OCI-LY7 (cell line): ENCODE data around the gene KIAA0513. TPM values are rescaled to one million over a fixed set of nuclear protein-coding genes. Genes with fewer than 3 reads are reported as not detected.

Source experiments
- BruUV-seq: library from RNA; stranded (reverse); fragments of 400-500 nt; replicated peaks from 2 replicates; lab custom pipeline; 2021; lab: Mats Ljungman, UMichigan
- CTCF ChIA-PET: fragments of 300-600 bp; sonication (Branson Sonifier 250); formaldehyde crosslinking; loops from one replicate; lab custom pipeline; 2022; ENCODE audit warnings: antibody characterized with exemption; ENCODE audit not compliant: unreplicated experiment; lab: Charles Lee
- POLR2A ChIA-PET: fragments of 300-600 bp; sonication (Branson Sonifier 250); formaldehyde crosslinking; loops from one replicate; lab custom pipeline; 2022; ENCODE audit warnings: antibody characterized with exemption; lab: Charles Lee
- DNase-seq: peaks from one replicate; pipeline ENCODE4 v3.0.0-alpha.2; 2015; ENCODE audit warnings: low spot score
- H2AFZ ChIP-seq: fragments of 200-600 bp; sonication (generic), shearing (Covaris generic); 2 replicates; pipeline ENCODE4 v1.6.1; 2014; ENCODE audit warnings: mild to moderate bottlenecking, antibody characterized with exemption, low read length, moderate library complexity
- H3K27ac ChIP-seq: fragments of 200-600 bp; sonication (generic); 2 replicates; pipeline ENCODE4 v1.5.1; 2014; ENCODE audit warnings: mixed run types, low read depth, mild to moderate bottlenecking, moderate library complexity, low read length, inconsistent platforms; ENCODE audit not compliant: poor library complexity, severe bottlenecking
- H3K36me3 ChIP-seq: fragments of 200-600 bp; sonication (generic); 2 replicates; pipeline ENCODE4 v1.6.1; 2014; ENCODE audit warnings: mild to moderate bottlenecking, antibody characterized with exemption, low read length, moderate library complexity, mixed read lengths; ENCODE audit not compliant: insufficient read depth
- H3K4me1 ChIP-seq: fragments of 200-600 bp; sonication (generic); 2 replicates; pipeline ENCODE4 v1.5.1; 2014; ENCODE audit warnings: mild to moderate bottlenecking, low read length; ENCODE audit not compliant: insufficient read depth, poor library complexity, severe bottlenecking
- H3K4me2 ChIP-seq: fragments of 200-600 bp; sonication (generic); 2 replicates; pipeline ENCODE4 v1.6.1; 2014; ENCODE audit warnings: mild to moderate bottlenecking, low read length
- H3K4me3 ChIP-seq: fragments of 200-600 bp; sonication (generic); 2 replicates; pipeline ENCODE4 v1.5.1; 2014; ENCODE audit warnings: mild to moderate bottlenecking, low read depth, low read length; ENCODE audit not compliant: poor library complexity, severe bottlenecking
- H3K79me2 ChIP-seq: fragments of 200-600 bp; sonication (generic); 2 replicates; pipeline ENCODE4 v1.6.1; 2016; ENCODE audit warnings: low read depth, mild to moderate bottlenecking, low read length, moderate library complexity, mixed read lengths; ENCODE audit not compliant: insufficient read depth
- H3K9me2 ChIP-seq: fragments of 200-600 bp; sonication (generic); 2 replicates; pipeline ENCODE4 v1.6.1; 2016; ENCODE audit warnings: mild to moderate bottlenecking, low read length, mixed read lengths; ENCODE audit not compliant: insufficient read depth
- H3K9me3 ChIP-seq: fragments of 200-600 bp; sonication (generic); 2 replicates; pipeline ENCODE4 v1.6.1; 2014; ENCODE audit warnings: mild to moderate bottlenecking, mixed run types, low read length, mixed read lengths
- H4K20me1 ChIP-seq: fragments of 200-600 bp; sonication (generic); 2 replicates; pipeline ENCODE4 v1.6.1; 2014; ENCODE audit warnings: mild to moderate bottlenecking, antibody characterized with exemption, low read length, moderate library complexity, mixed read lengths; ENCODE audit not compliant: insufficient read depth
- CTCF ChIP-seq: fragments of 200-600 bp; sonication (generic); conservative IDR thresholded peaks from 2 replicates; pipeline ENCODE4 v1.5.1; 2014; ENCODE audit warnings: mild to moderate bottlenecking, antibody characterized with exemption, low read length, moderate library complexity, mixed read lengths
- EZH2phosphoT487 ChIP-seq: fragments of 200-600 bp; sonication (generic); IDR thresholded peaks from 2 replicates; pipeline ENCODE4 v1.6.1; 2018; ENCODE audit warnings: low read depth, borderline replicate concordance, mild to moderate bottlenecking, mixed run types, antibody characterized with exemption, low read length, moderate library complexity, mixed read lengths
- intact Hi-C: fragments of 100-400 bp; cut with micrococcal nuclease; formaldehyde crosslinking; loops from one replicate; pipeline ENCODE4 v1.10.0; 2022; ENCODE audit not compliant: unreplicated experiment
- total RNA-seq, 2 experiments: library from RNA; depleted of rRNA in 1 of 2; stranded (reverse); fragments of >200 nt in 1 of 2; shearing (Covaris generic) in 1 of 2; gene quantifications; 2 replicates each; pipeline ENCODE4 v1.2.3, GENCODE V29; 2014 to 2022

Gene KIAA0513
- total RNA-seq, 2 experiments from 2014 or later: 0.88 to 4.8 TPM

- intact Hi-C loops: no loop called here
- no peaks in the 10 kb centered on the region for H3K79me2 ChIP-seq
- H3K36me3 ChIP-seq: no peaks in the 10 kb centered on the region
- no peak for DNase-seq
- H3K9me3 ChIP-seq: no peaks in the 10 kb centered on the region
- no peak overlapping the region for H3K4me2 ChIP-seq
- no peak overlapping the region for H3K27ac ChIP-seq
- POLR2A ChIA-PET: no interaction called here
- CTCF ChIA-PET: no interaction called here
- no peaks in the 10 kb centered on the region for H3K9me2 ChIP-seq
- H3K4me3 ChIP-seq: no peak overlapping the region
- BruUV-seq: no TSS peak
- H4K20me1 ChIP-seq: no peaks in the 10 kb centered on the region
- H2AFZ ChIP-seq: no peak overlapping the region
- no peak for TF ChIP-seq EZH2phosphoT487
- no peak for TF ChIP-seq CTCF
- no peaks in the 10 kb centered on the region for H3K4me1 ChIP-seq
Measured at GRCh38 chr16:85128079-85128837, 100.7 kb downstream of the KIAA0513 start.

- H3K4me2 ChIP-seq: no peak overlapping the region
- TF ChIP-seq EZH2phosphoT487: no peak
- TF ChIP-seq CTCF: no peak
- no peaks in the 10 kb centered on the region for H3K79me2 ChIP-seq
- no peaks in the 10 kb centered on the region for H3K36me3 ChIP-seq
- no peaks in the 10 kb centered on the region for H3K9me3 ChIP-seq
- ChIA-PET CTCF (no interaction called here), POLR2A (interaction anchor here (0.9 kb wide), 1 partner anchor 118 kb away, joined by 3 read pairs; no protein-coding TSS in a partner anchor)
- no peak overlapping the region for H3K27ac ChIP-seq
- H4K20me1 ChIP-seq: no peaks in the 10 kb centered on the region
- no peaks in the 10 kb centered on the region for H3K4me1 ChIP-seq
- BruUV-seq: no TSS peak
- H3K9me2 ChIP-seq: no peaks in the 10 kb centered on the region
- no peak overlapping the region for H2AFZ ChIP-seq
- intact Hi-C loops: no loop called here
- no peak for DNase-seq
- no peak overlapping the region for H3K4me3 ChIP-seq
Measured at GRCh38 chr16:85129876-85130704, 102.5 kb downstream of the KIAA0513 start.
